OCI-LY1 (cell line): ENCODE measurements around the gene SMAD3.

Source experiments
- H2AFZ ChIP-seq: fragments of 200-600 bp; sonication (generic), shearing (Covaris generic); 2 replicates; pipeline ENCODE4 v1.6.0; 2014; ENCODE audit warnings: antibody characterized with exemption, mild to moderate bottlenecking, low read length
- H3F3A ChIP-seq: fragments of 200-600 bp; sonication (generic), shearing (Covaris generic); 2 replicates; pipeline ENCODE4 v1.6.0; 2014; ENCODE audit warnings: mild to moderate bottlenecking, antibody characterized with exemption, low read length, moderate library complexity; ENCODE audit not compliant: insufficient read depth
- H3K27ac ChIP-seq: fragments of 200-600 bp; sonication (generic); 2 replicates; pipeline ENCODE4 v1.5.1; 2014; ENCODE audit warnings: low read length, mixed run types, mild to moderate bottlenecking, low read depth; ENCODE audit not compliant: poor library complexity, severe bottlenecking
- H3K27me3 ChIP-seq: fragments of 200-600 bp; sonication (generic); 2 replicates; pipeline ENCODE4 v1.6.0; 2014; ENCODE audit warnings: antibody characterized with exemption, mild to moderate bottlenecking, low read length, moderate library complexity; ENCODE audit not compliant: insufficient read depth
- H3K36me3 ChIP-seq: fragments of 200-600 bp; sonication (generic); 2 replicates; pipeline ENCODE4 v1.6.1; 2014; ENCODE audit warnings: mild to moderate bottlenecking, antibody characterized with exemption, low read length, moderate library complexity, mixed read lengths; ENCODE audit not compliant: insufficient read depth
- H3K4me1 ChIP-seq: fragments of 200-600 bp; sonication (generic); 2 replicates; pipeline ENCODE4 v1.5.1; 2014; ENCODE audit warnings: mild to moderate bottlenecking, low read length, moderate library complexity; ENCODE audit not compliant: insufficient read depth, severe bottlenecking
- H3K4me2 ChIP-seq: fragments of 200-600 bp; sonication (generic), shearing (Covaris generic); 2 replicates; pipeline ENCODE4 v1.6.1; 2014; ENCODE audit warnings: low read length
- H3K4me3 ChIP-seq: fragments of 200-600 bp; sonication (generic); 2 replicates; pipeline ENCODE4 v1.5.1; 2014; ENCODE audit warnings: low read length, low read depth, mild to moderate bottlenecking, mixed read lengths; ENCODE audit not compliant: poor library complexity, severe bottlenecking
- H3K79me2 ChIP-seq: fragments of 200-600 bp; shearing (Covaris generic); 2 replicates; pipeline ENCODE4 v1.6.1; 2016; ENCODE audit warnings: mixed run types, low read length, mixed read lengths; ENCODE audit not compliant: insufficient read depth
- H3K9ac ChIP-seq: fragments of 200-600 bp; sonication (generic), shearing (Covaris generic); 2 replicates; pipeline ENCODE4 v1.6.1; 2014; ENCODE audit warnings: mild to moderate bottlenecking, low read length, mixed read lengths
- H3K9me2 ChIP-seq: fragments of 200-600 bp; sonication (generic), shearing (Covaris generic); 2 replicates; pipeline ENCODE4 v1.6.1; 2014; ENCODE audit warnings: low read depth, mild to moderate bottlenecking, low read length, mixed read lengths
- H3K9me3 ChIP-seq: fragments of 200-600 bp; shearing (Covaris generic); 2 replicates; pipeline ENCODE4 v1.6.1; 2014; ENCODE audit warnings: low read length, mixed read lengths
- H4K20me1 ChIP-seq: fragments of 200-600 bp; sonication (generic), shearing (Covaris generic); 2 replicates; pipeline ENCODE4 v1.6.0; 2016; ENCODE audit warnings: mild to moderate bottlenecking, low read length; ENCODE audit not compliant: insufficient read depth
- EZH2 ChIP-seq: fragments of 200-600 bp; sonication (generic), shearing (Covaris generic); IDR thresholded peaks from 2 replicates; pipeline ENCODE4 v1.8.0; 2017; ENCODE audit warnings: borderline replicate concordance, mixed run types, mild to moderate bottlenecking, antibody characterized with exemption, low read length, moderate library complexity, mixed read lengths
- TF ChIP-seq, protein P1 (sequence below): fragments of 200-600 bp; sonication (generic), shearing (Covaris generic); IDR thresholded peaks from 2 replicates; pipeline ENCODE4 v1.5.1; 2017; ENCODE audit warnings: mild to moderate bottlenecking, antibody characterized with exemption, low read length, moderate library complexity, mixed read lengths

The SMAD3 gene

DNA sequence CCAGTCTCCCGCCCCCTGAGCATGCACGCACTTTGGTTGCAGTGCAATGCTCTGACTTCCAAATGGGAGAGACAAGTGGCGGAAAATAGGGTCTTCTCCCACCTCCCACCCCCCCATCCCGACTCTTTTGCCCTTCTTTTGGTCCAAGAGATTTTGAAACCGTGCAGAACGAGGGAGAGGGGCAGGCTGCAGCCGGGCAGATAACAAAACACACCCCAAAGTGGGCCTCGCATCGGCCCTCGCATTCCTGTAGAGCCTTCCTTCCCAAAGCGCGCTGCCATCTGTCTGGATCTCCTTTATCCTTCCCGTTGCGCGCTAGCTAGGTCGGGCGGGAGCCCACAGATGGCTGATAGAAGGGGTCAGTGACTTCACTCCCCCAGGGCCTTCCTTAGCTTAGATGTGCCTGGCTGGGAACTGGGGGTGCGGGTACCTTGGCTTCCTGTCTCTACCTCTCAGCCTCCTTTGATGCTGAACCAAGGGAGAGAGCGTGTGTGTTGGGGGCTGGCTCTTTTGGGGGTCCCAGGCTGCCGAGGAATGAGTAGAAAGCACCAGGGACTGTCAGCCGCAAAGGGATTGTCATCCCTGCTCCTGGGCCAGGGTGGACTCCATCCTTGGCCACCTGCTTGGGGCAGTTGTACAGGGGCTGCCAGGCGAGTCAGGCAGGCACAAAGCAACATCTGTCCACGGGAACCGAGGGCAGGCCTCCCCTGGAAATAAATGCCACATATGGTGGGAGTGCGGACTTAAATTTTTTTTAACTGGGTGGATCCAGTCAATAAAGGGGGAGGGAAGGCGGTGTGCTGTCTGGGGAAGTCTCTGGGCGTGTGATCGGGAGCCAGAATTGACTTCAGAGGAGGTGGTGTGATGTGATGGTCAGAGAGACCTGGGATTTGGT, 1.8 kb downstream of the SMAD3 start:
- Histone ChIP-seq H2AFZ (no peak overlapping the region), H3K9me3 (no peaks in the 10 kb centered on the region), H3K9me2 (no peaks in the 10 kb centered on the region), H3K27me3 (no peaks in the 10 kb centered on the region), H3K4me2 (peak overlapping the region; percentile 76), H3K9ac (peak overlapping the region; percentile 89), H3K79me2 (peaks cover 56% of the 10 kb centered on the region), H3K4me1 (peaks cover 68% of the 10 kb centered on the region), H3K36me3 (peaks cover 33% of the 10 kb centered on the region; the same call in 1 of the 2 replicates), H3K4me3 (peak overlapping the region; percentile 86), H3K27ac (peak overlapping the region; percentile 64), H4K20me1 (no peaks in the 10 kb centered on the region), H3F3A (peaks cover 6% of the 10 kb centered on the region; the same call in 1 of the 2 replicates)
- TF ChIP-seq, protein P1, sequence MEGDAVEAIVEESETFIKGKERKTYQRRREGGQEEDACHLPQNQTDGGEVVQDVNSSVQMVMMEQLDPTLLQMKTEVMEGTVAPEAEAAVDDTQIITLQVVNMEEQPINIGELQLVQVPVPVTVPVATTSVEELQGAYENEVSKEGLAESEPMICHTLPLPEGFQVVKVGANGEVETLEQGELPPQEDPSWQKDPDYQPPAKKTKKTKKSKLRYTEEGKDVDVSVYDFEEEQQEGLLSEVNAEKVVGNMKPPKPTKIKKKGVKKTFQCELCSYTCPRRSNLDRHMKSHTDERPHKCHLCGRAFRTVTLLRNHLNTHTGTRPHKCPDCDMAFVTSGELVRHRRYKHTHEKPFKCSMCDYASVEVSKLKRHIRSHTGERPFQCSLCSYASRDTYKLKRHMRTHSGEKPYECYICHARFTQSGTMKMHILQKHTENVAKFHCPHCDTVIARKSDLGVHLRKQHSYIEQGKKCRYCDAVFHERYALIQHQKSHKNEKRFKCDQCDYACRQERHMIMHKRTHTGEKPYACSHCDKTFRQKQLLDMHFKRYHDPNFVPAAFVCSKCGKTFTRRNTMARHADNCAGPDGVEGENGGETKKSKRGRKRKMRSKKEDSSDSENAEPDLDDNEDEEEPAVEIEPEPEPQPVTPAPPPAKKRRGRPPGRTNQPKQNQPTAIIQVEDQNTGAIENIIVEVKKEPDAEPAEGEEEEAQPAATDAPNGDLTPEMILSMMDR: no peak
- no peak for TF ChIP-seq EZH2

DNA sequence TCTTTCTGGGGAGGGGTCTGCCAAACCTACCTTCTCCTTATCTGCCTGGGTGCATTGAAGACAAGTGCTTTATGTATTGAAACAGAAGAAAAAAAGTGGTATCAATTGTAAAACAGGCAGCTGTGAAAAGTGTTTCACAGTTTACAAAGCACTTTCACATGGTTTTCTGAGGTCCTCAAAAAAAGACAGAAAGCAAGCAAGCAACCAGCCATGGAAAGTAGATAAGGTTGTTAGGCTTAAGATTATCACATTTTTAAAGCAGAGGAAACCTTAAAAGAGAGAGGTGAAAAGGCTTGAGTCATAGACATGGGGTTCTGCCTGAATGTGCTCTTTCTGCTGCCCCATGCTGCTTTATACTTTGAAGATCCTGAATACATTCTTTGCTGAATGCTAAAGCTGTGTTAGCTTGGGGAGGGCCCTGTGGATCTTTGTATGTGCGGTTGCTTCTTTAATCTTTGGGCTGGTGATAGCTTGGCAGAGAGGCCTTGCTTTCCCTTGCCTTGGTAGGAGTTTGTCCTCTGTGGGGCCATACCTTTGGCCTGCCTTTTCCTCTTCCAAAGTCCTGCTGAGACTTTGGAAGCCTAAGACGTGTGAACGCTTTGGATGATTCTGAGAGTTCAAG, 2.6 kb downstream of the SMAD3 start:
- peak overlapping the region; percentile 64 for H3K27ac ChIP-seq
- H3K9me2 ChIP-seq: no peaks in the 10 kb centered on the region
- peaks cover 65% of the 10 kb centered on the region for H3K79me2 ChIP-seq
- TF ChIP-seq, protein P1: no peak
- TF ChIP-seq EZH2: no peak
- H3K9ac ChIP-seq: peak overlapping the region; percentile 89
- no peaks in the 10 kb centered on the region for H3K27me3 ChIP-seq
- H3K4me1 ChIP-seq: peaks cover 70% of the 10 kb centered on the region
- H3K36me3 ChIP-seq: peaks cover 42% of the 10 kb centered on the region
- no peak overlapping the region for H2AFZ ChIP-seq
- H3K4me2 ChIP-seq: peak overlapping the region; percentile 76
- H3F3A ChIP-seq: peaks cover 6% of the 10 kb centered on the region; the same call in 1 of the 2 replicates
- no peaks in the 10 kb centered on the region for H4K20me1 ChIP-seq
- H3K9me3 ChIP-seq: no peaks in the 10 kb centered on the region
- H3K4me3 ChIP-seq: peak overlapping the region; percentile 86

DNA sequence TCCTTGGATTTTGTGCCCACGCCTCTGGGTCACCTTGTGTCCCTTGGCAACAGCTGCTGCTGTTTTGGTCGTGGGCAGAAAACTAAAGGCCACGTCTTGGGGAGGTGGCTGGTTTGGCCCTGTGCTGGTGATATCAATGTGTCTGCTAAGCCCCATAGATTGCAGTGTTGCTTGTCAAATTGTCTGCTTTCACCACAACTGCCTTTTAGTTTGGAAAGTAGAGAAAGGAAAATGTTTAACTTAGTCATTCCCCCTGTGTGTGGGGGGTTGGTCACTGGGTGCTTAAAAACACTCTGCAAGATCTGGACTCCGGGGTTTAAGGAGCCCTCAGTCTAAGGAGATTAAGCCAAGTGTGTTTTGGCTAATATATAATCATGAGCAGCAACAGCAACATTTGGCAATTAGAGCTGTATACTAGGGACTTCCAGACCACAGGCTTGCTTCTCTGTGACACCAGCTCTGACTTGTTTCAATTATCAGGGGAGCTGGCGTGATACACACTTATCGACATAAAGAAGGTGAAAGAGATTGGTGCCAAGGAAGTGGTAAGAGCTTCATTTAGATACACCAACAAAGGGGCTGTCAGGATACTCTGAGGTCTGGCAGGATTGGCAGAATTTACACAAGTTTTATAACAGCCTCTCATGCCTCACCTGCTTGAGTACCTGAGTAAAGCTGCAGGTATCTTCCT, 3.5 kb downstream of the SMAD3 start:
- peaks cover 70% of the 10 kb centered on the region for H3K4me1 ChIP-seq
- peak overlapping the region; percentile 86 for H3K4me3 ChIP-seq
- peak overlapping the region; percentile 64 for H3K27ac ChIP-seq
- peaks cover 43% of the 10 kb centered on the region for H3K36me3 ChIP-seq
- H2AFZ ChIP-seq: no peak overlapping the region
- H3K9me3 ChIP-seq: no peaks in the 10 kb centered on the region
- H3K79me2 ChIP-seq: peaks cover 70% of the 10 kb centered on the region
- no peaks in the 10 kb centered on the region for H3F3A ChIP-seq
- H3K9ac ChIP-seq: peak overlapping the region; percentile 89
- H3K9me2 ChIP-seq: no peaks in the 10 kb centered on the region
- TF ChIP-seq EZH2: no peak
- TF ChIP-seq, protein P1: no peak
- peak overlapping the region; percentile 76 for H3K4me2 ChIP-seq
- no peaks in the 10 kb centered on the region for H3K27me3 ChIP-seq
- H4K20me1 ChIP-seq: no peaks in the 10 kb centered on the region
